Fibroblast of lung (primary cell): Measurements from ENCODE around the gene NUTM1.
"Not testable (repeated sequence)": the region's sequence is repeated elsewhere in the genome, so short reads cannot be mapped to it uniquely, and the experiment has no call there.

Source experiments
- EZH2 ChIP-seq: IDR thresholded peaks from 2 replicates; pipeline ENCODE4 v1.5.1; 2012; ENCODE audit warnings: low read length, control low read depth, mild to moderate bottlenecking; ENCODE audit errors: missing control alignments
- TF ChIP-seq, protein P1 (sequence below), 2 donors: IDR thresholded peaks in 1 of 2; conservative IDR thresholded peaks in 1 of 2; 1 replicate in 1 of 2; 2 replicates in 1 of 2; pipeline ENCODE4 v1.5.1; 2011 to 2012; ENCODE audit warnings: low read length in 2 of 2, control low read depth in 1 of 2, inconsistent platforms in 1 of 2, low read depth in 1 of 2, mild to moderate bottlenecking in 1 of 2

DNA sequence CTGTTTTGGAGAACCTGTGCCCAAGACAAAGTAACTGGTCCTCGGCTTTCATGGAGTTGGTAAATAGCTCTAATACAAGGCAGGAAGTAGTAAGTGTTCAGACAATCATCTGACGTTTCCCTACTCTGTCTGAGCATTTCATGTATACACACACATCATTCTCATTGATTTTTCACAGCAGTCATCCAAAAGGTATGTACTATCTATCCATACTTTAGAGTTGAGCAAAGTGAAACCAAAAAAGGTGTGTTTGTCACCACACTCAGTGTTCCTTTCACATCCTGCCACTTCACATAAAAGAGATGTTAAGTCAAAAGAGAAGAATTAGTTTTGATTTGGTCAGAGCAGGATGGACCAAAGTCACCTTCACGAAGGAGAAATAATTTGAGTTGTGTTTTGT, 60.8 kb downstream of the NUTM1 start:
- TF ChIP-seq, protein P1, sequence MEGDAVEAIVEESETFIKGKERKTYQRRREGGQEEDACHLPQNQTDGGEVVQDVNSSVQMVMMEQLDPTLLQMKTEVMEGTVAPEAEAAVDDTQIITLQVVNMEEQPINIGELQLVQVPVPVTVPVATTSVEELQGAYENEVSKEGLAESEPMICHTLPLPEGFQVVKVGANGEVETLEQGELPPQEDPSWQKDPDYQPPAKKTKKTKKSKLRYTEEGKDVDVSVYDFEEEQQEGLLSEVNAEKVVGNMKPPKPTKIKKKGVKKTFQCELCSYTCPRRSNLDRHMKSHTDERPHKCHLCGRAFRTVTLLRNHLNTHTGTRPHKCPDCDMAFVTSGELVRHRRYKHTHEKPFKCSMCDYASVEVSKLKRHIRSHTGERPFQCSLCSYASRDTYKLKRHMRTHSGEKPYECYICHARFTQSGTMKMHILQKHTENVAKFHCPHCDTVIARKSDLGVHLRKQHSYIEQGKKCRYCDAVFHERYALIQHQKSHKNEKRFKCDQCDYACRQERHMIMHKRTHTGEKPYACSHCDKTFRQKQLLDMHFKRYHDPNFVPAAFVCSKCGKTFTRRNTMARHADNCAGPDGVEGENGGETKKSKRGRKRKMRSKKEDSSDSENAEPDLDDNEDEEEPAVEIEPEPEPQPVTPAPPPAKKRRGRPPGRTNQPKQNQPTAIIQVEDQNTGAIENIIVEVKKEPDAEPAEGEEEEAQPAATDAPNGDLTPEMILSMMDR (conservative IDR thresholded peaks at IDR 0.05 in 1 of 2, IDR thresholded peaks at IDR 0.05 in 1 of 2; ENCODE audit: low read depth in 1 of 2, low read length in 2 of 2): not testable (repeated sequence)
- TF ChIP-seq EZH2: not testable (repeated sequence)
